ENCODE results near the gene MISP3.

MISP3 gene

DNA sequence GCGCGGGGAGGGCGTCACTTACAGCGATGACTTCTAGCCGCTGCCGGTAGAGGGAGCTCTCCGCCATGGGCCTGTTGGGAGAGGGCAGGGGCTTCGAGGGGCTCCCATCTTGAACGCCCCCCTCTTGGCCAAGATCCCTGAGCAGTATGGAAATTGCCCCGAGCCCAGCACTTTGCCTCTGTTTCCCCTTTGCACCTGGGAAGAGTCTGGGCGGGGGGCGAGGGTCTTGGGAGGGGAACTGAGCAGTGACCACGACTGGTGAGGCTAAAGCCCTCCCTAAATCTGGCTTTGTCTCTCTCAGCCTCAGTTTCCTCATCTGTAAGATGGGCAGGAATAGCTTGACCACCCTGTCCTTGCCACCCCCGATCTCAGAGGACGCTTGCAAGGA is 13.5 kb upstream of the MISP3 start:
- TF ChIP-seq, protein P1, sequence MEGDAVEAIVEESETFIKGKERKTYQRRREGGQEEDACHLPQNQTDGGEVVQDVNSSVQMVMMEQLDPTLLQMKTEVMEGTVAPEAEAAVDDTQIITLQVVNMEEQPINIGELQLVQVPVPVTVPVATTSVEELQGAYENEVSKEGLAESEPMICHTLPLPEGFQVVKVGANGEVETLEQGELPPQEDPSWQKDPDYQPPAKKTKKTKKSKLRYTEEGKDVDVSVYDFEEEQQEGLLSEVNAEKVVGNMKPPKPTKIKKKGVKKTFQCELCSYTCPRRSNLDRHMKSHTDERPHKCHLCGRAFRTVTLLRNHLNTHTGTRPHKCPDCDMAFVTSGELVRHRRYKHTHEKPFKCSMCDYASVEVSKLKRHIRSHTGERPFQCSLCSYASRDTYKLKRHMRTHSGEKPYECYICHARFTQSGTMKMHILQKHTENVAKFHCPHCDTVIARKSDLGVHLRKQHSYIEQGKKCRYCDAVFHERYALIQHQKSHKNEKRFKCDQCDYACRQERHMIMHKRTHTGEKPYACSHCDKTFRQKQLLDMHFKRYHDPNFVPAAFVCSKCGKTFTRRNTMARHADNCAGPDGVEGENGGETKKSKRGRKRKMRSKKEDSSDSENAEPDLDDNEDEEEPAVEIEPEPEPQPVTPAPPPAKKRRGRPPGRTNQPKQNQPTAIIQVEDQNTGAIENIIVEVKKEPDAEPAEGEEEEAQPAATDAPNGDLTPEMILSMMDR (IDR thresholded peaks at IDR 0.05; ENCODE audit: insufficient read depth, low read depth, low read length, missing control alignments), result peak; percentile 73
- H3K4me3 ChIP-seq (ENCODE audit: low read length), result no peak overlapping the region
- no peak for DNase-seq (ENCODE audit: low read depth)

DNA sequence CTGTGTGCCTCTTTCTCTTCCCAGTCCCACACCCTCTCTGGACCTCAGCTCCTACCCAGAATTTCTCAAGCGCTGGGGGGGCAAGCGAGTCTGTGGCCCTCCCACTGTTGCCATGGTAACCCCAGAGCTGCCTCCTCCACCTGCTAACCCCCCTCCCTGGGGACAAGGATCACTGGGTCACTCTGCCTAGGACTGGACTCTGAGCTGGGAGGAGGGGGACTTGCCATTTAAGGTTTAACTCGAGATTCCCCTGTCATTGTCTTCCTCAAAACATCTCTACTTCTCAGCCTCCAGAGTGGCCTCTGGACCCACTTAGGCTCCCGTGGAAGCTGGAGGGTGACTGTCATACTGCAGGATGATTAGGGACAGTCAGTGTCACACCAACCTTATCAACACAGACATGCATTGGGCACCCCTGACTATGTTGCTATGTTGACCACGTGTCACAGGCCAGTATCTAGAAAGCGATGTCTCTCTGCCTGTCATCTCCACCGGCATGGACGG is 12.9 kb upstream of the MISP3 start:
- H3K4me3 ChIP-seq (ENCODE audit: low read length), result no peak overlapping the region
- TF ChIP-seq, protein P1 (IDR thresholded peaks at IDR 0.05; ENCODE audit: insufficient read depth, low read depth, low read length, missing control alignments), result no peak
- DNase-seq (ENCODE audit: low read depth), result no peak

DNA sequence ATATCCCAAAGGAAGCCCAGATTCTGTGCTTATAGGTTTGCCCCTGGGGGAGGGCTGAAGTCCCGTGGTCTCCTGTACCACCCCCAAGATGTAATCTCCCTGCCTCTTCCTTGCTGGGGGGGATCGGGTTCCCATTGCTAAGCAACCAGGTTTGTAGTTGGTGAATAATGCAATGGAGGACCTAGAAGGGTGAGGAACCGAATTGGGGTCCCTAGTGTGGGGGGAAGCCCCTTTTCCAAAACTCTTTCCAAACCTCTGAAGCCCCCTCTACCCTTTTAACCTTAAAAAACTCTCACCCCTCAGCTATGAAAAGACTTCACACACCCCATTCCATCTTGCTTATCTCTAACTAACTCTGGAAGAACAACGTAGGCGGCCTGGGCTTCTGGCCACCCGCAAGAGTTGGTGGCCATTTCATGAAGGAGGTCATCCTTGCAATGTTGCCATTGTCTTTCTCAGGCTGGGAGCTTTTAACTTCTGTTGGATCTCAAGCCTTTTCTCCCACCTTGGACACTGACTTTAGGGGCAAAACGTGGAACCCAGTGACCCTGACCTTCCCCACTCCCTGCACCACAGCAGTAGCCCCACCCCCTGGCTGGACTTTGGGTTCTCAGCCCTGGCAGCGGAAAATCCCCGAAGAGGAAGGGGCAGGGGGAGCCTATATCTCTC is 11.4 kb upstream of the MISP3 start:
- TF ChIP-seq, protein P1 (IDR thresholded peaks at IDR 0.05; ENCODE audit: insufficient read depth, low read depth, low read length, missing control alignments), result no peak
- DNase-seq (ENCODE audit: low read depth), result no peak
- no peak overlapping the region for H3K4me3 ChIP-seq (ENCODE audit: low read length)

DNA sequence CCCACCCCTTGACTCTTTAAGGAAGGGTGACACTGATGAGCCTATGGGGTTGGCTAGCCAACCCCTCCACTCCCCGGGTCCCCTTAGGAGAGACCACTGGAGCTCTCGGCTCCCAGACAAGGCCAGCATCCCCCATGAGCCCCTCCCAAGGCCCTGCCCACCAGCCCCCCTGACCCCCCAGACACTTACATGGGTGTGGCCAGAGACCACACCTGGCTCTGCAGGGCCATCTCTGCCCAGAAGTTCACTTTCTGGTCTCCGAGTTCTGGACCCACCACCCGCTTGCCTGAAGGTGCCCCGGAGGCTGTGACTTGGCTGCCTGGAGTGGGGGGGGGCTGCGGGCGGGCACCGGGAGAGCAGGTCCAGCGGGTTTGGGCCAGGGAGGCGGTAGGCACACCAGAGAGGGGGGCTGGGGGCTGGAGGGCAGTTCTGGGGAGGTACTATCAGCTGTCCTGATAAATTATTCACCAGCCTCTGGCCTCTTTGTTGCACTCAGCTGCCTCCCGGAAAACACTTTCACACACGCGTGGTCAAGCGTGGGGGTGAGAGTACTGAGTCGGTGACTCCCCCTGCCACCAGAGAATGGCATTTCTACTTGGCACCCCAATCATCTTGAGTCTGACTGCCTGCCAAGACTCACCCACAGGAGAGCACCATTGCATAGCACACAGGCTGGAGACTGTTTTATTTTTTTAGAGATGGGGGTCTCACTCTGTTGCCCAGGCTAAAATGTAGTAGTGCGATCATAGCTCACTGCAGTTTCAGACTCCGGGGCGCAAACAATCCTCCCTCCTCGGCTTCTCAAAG is 10.6 kb upstream of the MISP3 start, which contains the start of gene PALM3:
Gene PALM3 (minus strand): TSS at position 326 of the 807 bp plus-strand sequence. CDS start 96 bp downstream, at position 230.
- TF ChIP-seq, protein P1 (IDR thresholded peaks at IDR 0.05; ENCODE audit: insufficient read depth, low read depth, low read length, missing control alignments), result no peak
- DNase-seq (ENCODE audit: low read depth), result peak; percentile 22
- no peak within 1 kb of the TSS for H3K4me3 ChIP-seq (ENCODE audit: low read length)

DNA sequence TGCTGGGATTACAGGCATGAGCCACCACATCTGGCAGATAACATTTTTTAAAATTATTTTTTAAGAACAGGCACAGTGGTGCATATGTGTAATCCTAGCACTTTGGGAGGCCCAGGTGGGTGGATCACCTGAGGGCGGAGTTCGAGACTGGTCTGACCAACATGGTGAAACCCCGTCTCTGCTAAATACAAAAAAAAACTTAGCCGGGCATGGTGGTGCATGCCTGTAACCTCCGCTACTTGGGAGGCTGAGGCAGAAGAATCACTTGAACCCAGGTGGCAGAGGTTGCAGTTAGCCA is 10.1 kb upstream of the MISP3 start:
- no peak overlapping the region for H3K4me3 ChIP-seq (ENCODE audit: low read length)
- DNase-seq (ENCODE audit: low read depth), result no peak
- TF ChIP-seq, protein P1 (IDR thresholded peaks at IDR 0.05; ENCODE audit: insufficient read depth, low read depth, low read length, missing control alignments), result no peak

DNA sequence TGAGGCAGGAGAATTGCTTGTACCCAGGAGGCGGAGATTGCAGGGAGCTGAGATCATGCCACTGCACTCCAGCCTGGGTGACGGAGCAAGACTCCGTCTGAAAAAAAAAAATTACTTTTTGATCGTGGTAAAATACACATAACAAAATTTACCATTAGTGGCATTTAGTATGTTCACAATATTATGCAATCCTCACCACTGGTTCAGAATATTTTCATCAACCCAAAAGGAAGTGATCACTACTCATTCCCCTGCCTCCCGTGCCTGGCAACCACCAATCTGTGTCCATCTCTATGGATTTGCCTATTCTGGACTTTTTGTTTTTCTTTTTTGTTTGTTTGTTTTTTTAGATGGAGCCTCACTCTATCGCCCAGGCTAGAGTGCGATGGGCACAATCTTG is 9.5 kb upstream of the MISP3 start:
- DNase-seq (ENCODE audit: low read depth), result no peak
- TF ChIP-seq, protein P1 (IDR thresholded peaks at IDR 0.05; ENCODE audit: insufficient read depth, low read depth, low read length, missing control alignments), result no peak
- H3K4me3 ChIP-seq (ENCODE audit: low read length), result no peak overlapping the region

Measured in epithelial cell of esophagus (primary cell).